ENCODE data around the gene PAWR. TPM values are rescaled to one million over a fixed set of nuclear protein-coding genes. Genes with fewer than 3 reads are reported as not detected.
"Not testable (repeated sequence)": the region's sequence is repeated elsewhere in the genome, so short reads cannot be mapped to it uniquely, and the experiment has no call there.

The PAWR gene
- polyA plus RNA-seq, 2 of the 4 experiments (the other 2 are of a cell fraction), result 40.8 to 55.2 TPM

GRCh38 chr12:79546466-79547043, 144.2 kb downstream of the PAWR start:
- peak overlapping the region; percentile 83 to 88 for H3K27ac ChIP-seq
- ChIA-PET CTCF (interaction anchor here (0.9 to 2.7 kb wide), 10 partner anchors 11 to 191 kb away, joined by 3 to 25 read pairs (median 4); partner anchors contain the start of gene PAWR), POLR2A (interaction anchor here (0.6 to 1.5 kb wide), 6 partner anchors 124 to 437 kb away, joined by 4 to 13 read pairs (median 7); partner anchors contain the start of gene PAWR)
- no peak overlapping the region for H3K4me3 ChIP-seq
- 36% methylated on average over 5 of the region's 5 CpGs for WGBS (ENCODE audit: missing lambda C conversion rate)
- ATAC-seq (peak; percentile 4 to 13; a peak in 5 of 6 replicates), FAIRE-seq (no peak), DNase-seq (ENCODE audit: low read depth in 1 of 2, low spot score in 1 of 2) (peak in 1 of 2 experiments; percentile 56)
- peaks cover 18% of the 10 kb centered on the region for H3K9me3 ChIP-seq
- TF ChIP-seq CBX8 (IDR thresholded peaks at IDR 0.05) (no peak), GATA3 (IDR thresholded peaks at IDR 0.05; ENCODE audit: borderline replicate concordance) (peak; percentile 58), HOXB13 (CRISPR knock-in tag; IDR thresholded peaks at IDR 0.05; ENCODE audit: low read depth) (0 out of 2 replicates have a peak, but pooled peaks have one; percentile 40), MAX (IDR thresholded peaks at IDR 0.05) (no peak), JUN (IDR thresholded peaks at IDR 0.05) (no peak), FOXS1 (CRISPR knock-in tag; IDR thresholded peaks at IDR 0.05) (no peak; the same call in 1 of the 2 replicates), MAZ (IDR thresholded peaks at IDR 0.05; ENCODE audit: borderline replicate concordance, low read depth, low read length) (no peak), USF2 (IDR thresholded peaks at IDR 0.05) (no peak), CEBPB (IDR thresholded peaks at IDR 0.05) (0 out of 4 replicates have a peak, but pooled peaks of 1 of the 2 experiments have one; percentile 14), ZC3H11A (IDR thresholded peaks at IDR 0.05) (no peak), NR3C1 (IDR thresholded peaks at IDR 0.05) (no peak), HOXA7 (CRISPR knock-in tag; IDR thresholded peaks at IDR 0.05) (no peak), CBX2 (IDR thresholded peaks at IDR 0.05; ENCODE audit: borderline replicate concordance, low read depth) (no peak), JUNB (IDR thresholded peaks at IDR 0.05) (no peak), FOSL2 (IDR thresholded peaks at IDR 0.05) (no peak), FOSL2 (CRISPR knock-in tag; IDR thresholded peaks at IDR 0.05) (peak; percentile 49; the same call in 1 of the 2 replicates), NFE2L2 (conservative IDR thresholded peaks at IDR 0.05; ENCODE audit: low read length) (no peak), HOXB5 (CRISPR knock-in tag; IDR thresholded peaks at IDR 0.05) (no peak; the same call in 1 of the 2 replicates), KDM5A (IDR thresholded peaks at IDR 0.05) (no peak), PBX3 (IDR thresholded peaks at IDR 0.05) (no peak), SREBF2 (IDR thresholded peaks at IDR 0.05) (no peak), EHMT2 (IDR thresholded peaks at IDR 0.05; ENCODE audit: low read depth) (no peak), EHF (CRISPR knock-in tag; IDR thresholded peaks at IDR 0.05) (no peak), HMGXB4 (CRISPR knock-in tag; IDR thresholded peaks at IDR 0.05; ENCODE audit: borderline replicate concordance) (no peak)
- peaks cover 56% of the 10 kb centered on the region for H3K4me1 ChIP-seq
- H3K4me2 ChIP-seq, result peak overlapping the region; percentile 76

GRCh38 chr12:79544439-79544838, 146.3 kb downstream of the PAWR start:
- ATAC-seq; POLR2A ChIA-PET; H3K9me3 ChIP-seq; FAIRE-seq; H3K4me3 ChIP-seq; H3K4me2 ChIP-seq; TF ChIP-seq FOSL2 (IDR thresholded peaks at IDR 0.05): not testable (repeated sequence)
- WGBS (ENCODE audit: missing lambda C conversion rate), result 2% methylated on average over 2 of the region's 3 CpGs
- TF ChIP-seq ATOH8 (CRISPR knock-in tag; IDR thresholded peaks at IDR 0.05; ENCODE audit: low read depth) (0 out of 2 replicates have a peak, but pooled peaks have one; percentile 34), FOSL2 (CRISPR knock-in tag; IDR thresholded peaks at IDR 0.05) (peak; percentile 66), MAFK (IDR thresholded peaks at IDR 0.05; ENCODE audit: partially characterized antibody) (peak; percentile 93), NFE2L2 (conservative IDR thresholded peaks at IDR 0.05; ENCODE audit: low read length) (0 out of 2 replicates have a peak, but pooled peaks have one; percentile 25), ZNF302 (CRISPR knock-in tag; IDR thresholded peaks at IDR 0.05) (0 out of 2 replicates have a peak, but pooled peaks have one; percentile 29)
- CTCF ChIA-PET, result interaction anchor here (0.7 kb wide), 1 partner anchor 57 kb away, joined by 3 read pairs; no protein-coding TSS in a partner anchor
- peaks cover 50% of the 10 kb centered on the region for H3K4me1 ChIP-seq
- peak in 1 of 2 experiments; percentile 68 for DNase-seq (ENCODE audit: low read depth in 1 of 2, low spot score in 1 of 2)
- peak overlapping the region in 1 of 2 experiments; percentile 75; a peak in 2 of 6 replicates for H3K27ac ChIP-seq
